PC-9 (cell line): ENCODE data around the gene HPGDS.

ENCODE experiments used
- EZH2 ChIP-seq: fragments of 200-600 bp; sonication (generic); IDR thresholded peaks from 2 replicates; pipeline ENCODE4 v1.8.0; 2017; ENCODE audit warnings: antibody characterized with exemption, low read depth
- TF ChIP-seq, protein P1 (sequence below): fragments of 200-600 bp; sonication (generic); conservative IDR thresholded peaks from 2 replicates; pipeline ENCODE4 v1.6.1; 2017; ENCODE audit warnings: mixed run types, antibody characterized with exemption, mild to moderate bottlenecking, moderate library complexity

DNA sequence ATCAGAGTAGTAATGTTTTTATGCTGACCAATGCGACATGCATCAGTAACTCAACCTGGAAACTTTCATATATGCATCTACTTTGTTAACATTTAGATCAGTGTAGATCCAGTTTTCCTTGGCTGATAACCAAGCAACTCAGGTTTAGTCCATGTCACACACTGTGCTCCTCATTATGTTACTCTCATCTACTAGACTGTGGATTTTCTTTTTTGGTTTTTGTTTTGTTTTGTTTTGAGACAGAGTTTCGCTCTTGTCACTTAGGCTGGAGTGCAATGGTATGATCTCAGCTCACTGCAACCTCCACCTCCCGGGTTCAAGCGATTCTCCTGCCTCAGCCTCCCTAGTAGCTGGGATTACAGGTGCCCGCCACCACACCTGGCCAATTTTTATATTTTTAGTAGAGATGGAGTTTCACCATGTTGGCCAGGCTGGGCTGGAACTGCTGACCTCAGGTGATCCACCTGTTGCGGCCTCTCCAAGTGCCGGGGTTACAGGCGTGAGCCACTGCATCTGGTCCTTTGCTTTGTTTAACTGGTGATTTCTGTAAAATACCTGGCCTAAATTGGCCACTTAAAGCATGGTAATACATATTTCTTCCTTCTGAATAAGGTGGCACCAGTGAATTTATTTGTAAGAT is 86.4 kb downstream of the HPGDS start:
- TF ChIP-seq, protein P1, sequence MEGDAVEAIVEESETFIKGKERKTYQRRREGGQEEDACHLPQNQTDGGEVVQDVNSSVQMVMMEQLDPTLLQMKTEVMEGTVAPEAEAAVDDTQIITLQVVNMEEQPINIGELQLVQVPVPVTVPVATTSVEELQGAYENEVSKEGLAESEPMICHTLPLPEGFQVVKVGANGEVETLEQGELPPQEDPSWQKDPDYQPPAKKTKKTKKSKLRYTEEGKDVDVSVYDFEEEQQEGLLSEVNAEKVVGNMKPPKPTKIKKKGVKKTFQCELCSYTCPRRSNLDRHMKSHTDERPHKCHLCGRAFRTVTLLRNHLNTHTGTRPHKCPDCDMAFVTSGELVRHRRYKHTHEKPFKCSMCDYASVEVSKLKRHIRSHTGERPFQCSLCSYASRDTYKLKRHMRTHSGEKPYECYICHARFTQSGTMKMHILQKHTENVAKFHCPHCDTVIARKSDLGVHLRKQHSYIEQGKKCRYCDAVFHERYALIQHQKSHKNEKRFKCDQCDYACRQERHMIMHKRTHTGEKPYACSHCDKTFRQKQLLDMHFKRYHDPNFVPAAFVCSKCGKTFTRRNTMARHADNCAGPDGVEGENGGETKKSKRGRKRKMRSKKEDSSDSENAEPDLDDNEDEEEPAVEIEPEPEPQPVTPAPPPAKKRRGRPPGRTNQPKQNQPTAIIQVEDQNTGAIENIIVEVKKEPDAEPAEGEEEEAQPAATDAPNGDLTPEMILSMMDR, result no peak
- TF ChIP-seq EZH2, result no peak
